ENCODE results near the gene CARF. TPM values are rescaled to one million over a fixed set of nuclear protein-coding genes. Genes with fewer than 3 reads are reported as not detected.
"Not testable (repeated sequence)": the region's sequence is repeated elsewhere in the genome, so short reads cannot be mapped to it uniquely, and the experiment has no call there.

Gene CARF
- total and polyA plus RNA-seq, 4 donors, result 11.1 to 24.9 (median 16.5) TPM

- Histone ChIP-seq H3K27ac (ENCODE audit: low read depth, low read length) (no peak overlapping the region), H3K27me3 (ENCODE audit: control insufficient read depth, insufficient read depth, low read length) (no peaks in the 10 kb centered on the region), H3K4me1 (ENCODE audit: control insufficient read depth, insufficient read depth, low read length) (no peaks in the 10 kb centered on the region), H3K36me3 (ENCODE audit: control insufficient read depth, insufficient read depth, low read length) (peaks cover 27% of the 10 kb centered on the region), H3K9me3 (ENCODE audit: control insufficient read depth, insufficient read depth, low read length) (no peaks in the 10 kb centered on the region), H3K4me3 (ENCODE audit: low read depth, low read length) (no peak overlapping the region)
- WGBS (ENCODE audit: insufficient coverage), result 92% methylated on average over 5 of the region's 5 CpGs
- DNase-seq (ENCODE audit: low read depth in 4 of 6, low spot score in 6 of 6), result no peak
Observed at GRCh38 chr2:202933139-202933510, 21.1 kb downstream of the CARF start.

GRCh38 chr2:202933958-202934357 lies 21.9 kb downstream of the CARF start:
- H3K27ac ChIP-seq (ENCODE audit: low read depth, low read length), result no peak overlapping the region
- peaks cover 24% of the 10 kb centered on the region for H3K36me3 ChIP-seq (ENCODE audit: control insufficient read depth, insufficient read depth, low read length)
- no peak overlapping the region for H3K4me3 ChIP-seq (ENCODE audit: low read depth, low read length)
- H3K27me3 ChIP-seq (ENCODE audit: control insufficient read depth, insufficient read depth, low read length), result no peaks in the 10 kb centered on the region
- H3K4me1 ChIP-seq (ENCODE audit: control insufficient read depth, insufficient read depth, low read length), result no peaks in the 10 kb centered on the region
- H3K9me3 ChIP-seq (ENCODE audit: control insufficient read depth, insufficient read depth, low read length), result no peaks in the 10 kb centered on the region
- DNase-seq (ENCODE audit: low read depth in 4 of 6, low spot score in 6 of 6), result no peak
- WGBS (ENCODE audit: insufficient coverage), result no CpG with 5 or more reads among the region's 2 CpGs

- DNase-seq (ENCODE audit: low read depth in 4 of 6, low spot score in 6 of 6), result no peak
- no peaks in the 10 kb centered on the region for H3K4me1 ChIP-seq (ENCODE audit: control insufficient read depth, insufficient read depth, low read length)
- peaks cover 24% of the 10 kb centered on the region for H3K36me3 ChIP-seq (ENCODE audit: control insufficient read depth, insufficient read depth, low read length)
- H3K27ac ChIP-seq (ENCODE audit: low read depth, low read length), result no peak overlapping the region
- no peaks in the 10 kb centered on the region for H3K9me3 ChIP-seq (ENCODE audit: control insufficient read depth, insufficient read depth, low read length)
- 100% methylated on average over 2 of the region's 2 CpGs for WGBS (ENCODE audit: insufficient coverage)
- no peaks in the 10 kb centered on the region for H3K27me3 ChIP-seq (ENCODE audit: control insufficient read depth, insufficient read depth, low read length)
- no peak overlapping the region for H3K4me3 ChIP-seq (ENCODE audit: low read depth, low read length)
Observed at GRCh38 chr2:202934456-202934855, 22.4 kb downstream of the CARF start.

- no peaks in the 10 kb centered on the region for H3K27me3 ChIP-seq (ENCODE audit: control insufficient read depth, insufficient read depth, low read length)
- DNase-seq (ENCODE audit: low read depth in 4 of 6, low spot score in 6 of 6), result no peak
- no CpG with 5 or more reads among the region's 3 CpGs for WGBS (ENCODE audit: insufficient coverage)
- no peaks in the 10 kb centered on the region for H3K4me1 ChIP-seq (ENCODE audit: control insufficient read depth, insufficient read depth, low read length)
- no peaks in the 10 kb centered on the region for H3K9me3 ChIP-seq (ENCODE audit: control insufficient read depth, insufficient read depth, low read length)
- peaks cover 21% of the 10 kb centered on the region for H3K36me3 ChIP-seq (ENCODE audit: control insufficient read depth, insufficient read depth, low read length)
- H3K27ac ChIP-seq (ENCODE audit: low read depth, low read length), result no peak overlapping the region
- no peak overlapping the region for H3K4me3 ChIP-seq (ENCODE audit: low read depth, low read length)
Observed at GRCh38 chr2:202938960-202939359, 26.9 kb downstream of the CARF start.

GRCh38 chr2:202941771-202942170 lies 29.7 kb downstream of the CARF start:
- no CpG with 5 or more reads among the region's 4 CpGs for WGBS (ENCODE audit: insufficient coverage)
- H3K4me3 ChIP-seq (ENCODE audit: low read depth, low read length), result no peak overlapping the region
- no peaks in the 10 kb centered on the region for H3K4me1 ChIP-seq (ENCODE audit: control insufficient read depth, insufficient read depth, low read length)
- no peak for DNase-seq (ENCODE audit: low read depth in 4 of 6, low spot score in 6 of 6)
- H3K27me3 ChIP-seq (ENCODE audit: control insufficient read depth, insufficient read depth, low read length), result no peaks in the 10 kb centered on the region
- no peak overlapping the region for H3K27ac ChIP-seq (ENCODE audit: low read depth, low read length)
- H3K9me3 ChIP-seq (ENCODE audit: control insufficient read depth, insufficient read depth, low read length), result peaks cover 2% of the 10 kb centered on the region
- H3K36me3 ChIP-seq (ENCODE audit: control insufficient read depth, insufficient read depth, low read length), result peaks cover 9% of the 10 kb centered on the region

GRCh38 chr2:202944408-202944807 lies 32.3 kb downstream of the CARF start:
- Histone ChIP-seq H3K4me3 (ENCODE audit: low read depth, low read length) (no peak overlapping the region), H3K27ac (ENCODE audit: low read depth, low read length) (no peak overlapping the region), H3K9me3 (ENCODE audit: control insufficient read depth, insufficient read depth, low read length) (peaks cover 7% of the 10 kb centered on the region), H3K36me3 (ENCODE audit: control insufficient read depth, insufficient read depth, low read length) (peaks cover 9% of the 10 kb centered on the region), H3K4me1 (ENCODE audit: control insufficient read depth, insufficient read depth, low read length) (no peaks in the 10 kb centered on the region), H3K27me3 (ENCODE audit: control insufficient read depth, insufficient read depth, low read length) (no peaks in the 10 kb centered on the region)
- WGBS (ENCODE audit: insufficient coverage), result no CpG with 5 or more reads among the region's 1 CpG
- DNase-seq (ENCODE audit: low read depth in 4 of 6, low spot score in 6 of 6), result no peak

- Histone ChIP-seq H3K36me3 (ENCODE audit: control insufficient read depth, insufficient read depth, low read length) (peaks cover 7% of the 10 kb centered on the region), H3K4me1 (ENCODE audit: control insufficient read depth, insufficient read depth, low read length) (no peaks in the 10 kb centered on the region), H3K9me3 (ENCODE audit: control insufficient read depth, insufficient read depth, low read length) (peaks cover 7% of the 10 kb centered on the region), H3K27ac (ENCODE audit: low read depth, low read length) (no peak overlapping the region), H3K4me3 (ENCODE audit: low read depth, low read length) (no peak overlapping the region), H3K27me3 (ENCODE audit: control insufficient read depth, insufficient read depth, low read length) (no peaks in the 10 kb centered on the region)
- no peak for DNase-seq (ENCODE audit: low read depth in 4 of 6, low spot score in 6 of 6)
- WGBS (ENCODE audit: insufficient coverage), result no CpG with 5 or more reads among the region's 3 CpGs
Observed at GRCh38 chr2:202944816-202945215, 32.7 kb downstream of the CARF start.

GRCh38 chr2:202945497-202945896 lies 33.4 kb downstream of the CARF start:
- H3K36me3 ChIP-seq (ENCODE audit: control insufficient read depth, insufficient read depth, low read length), result peaks cover 5% of the 10 kb centered on the region
- WGBS (ENCODE audit: insufficient coverage), result no CpG with 5 or more reads among the region's 2 CpGs
- H3K27ac ChIP-seq (ENCODE audit: low read depth, low read length), result no peak overlapping the region
- no peaks in the 10 kb centered on the region for H3K4me1 ChIP-seq (ENCODE audit: control insufficient read depth, insufficient read depth, low read length)
- H3K4me3 ChIP-seq (ENCODE audit: low read depth, low read length), result no peak overlapping the region
- H3K9me3 ChIP-seq (ENCODE audit: control insufficient read depth, insufficient read depth, low read length), result peaks cover 7% of the 10 kb centered on the region
- no peak for DNase-seq (ENCODE audit: low read depth in 4 of 6, low spot score in 6 of 6)
- no peaks in the 10 kb centered on the region for H3K27me3 ChIP-seq (ENCODE audit: control insufficient read depth, insufficient read depth, low read length)

GRCh38 chr2:202949333-202949732 lies 37.3 kb downstream of the CARF start:
- WGBS (ENCODE audit: insufficient coverage), result no CpG with 5 or more reads among the region's 3 CpGs
- H3K4me1 ChIP-seq (ENCODE audit: control insufficient read depth, insufficient read depth, low read length); H3K9me3 ChIP-seq (ENCODE audit: control insufficient read depth, insufficient read depth, low read length); DNase-seq (ENCODE audit: low read depth in 4 of 6, low spot score in 6 of 6); H3K27me3 ChIP-seq (ENCODE audit: control insufficient read depth, insufficient read depth, low read length); H3K27ac ChIP-seq (ENCODE audit: low read depth, low read length); H3K4me3 ChIP-seq (ENCODE audit: low read depth, low read length); H3K36me3 ChIP-seq (ENCODE audit: control insufficient read depth, insufficient read depth, low read length): not testable (repeated sequence)

GRCh38 chr2:202950592-202950991 lies 38.5 kb downstream of the CARF start:
- H3K9me3 ChIP-seq (ENCODE audit: control insufficient read depth, insufficient read depth, low read length), result peaks cover 7% of the 10 kb centered on the region
- no peak for DNase-seq (ENCODE audit: low read depth in 4 of 6, low spot score in 6 of 6)

More at GRCh38 chr2:202950592-202950991, 38.5 kb downstream of the CARF start:
- H3K27me3 ChIP-seq (ENCODE audit: control insufficient read depth, insufficient read depth, low read length), result no peaks in the 10 kb centered on the region
- no peak overlapping the region for H3K4me3 ChIP-seq (ENCODE audit: low read depth, low read length)
- no peaks in the 10 kb centered on the region for H3K4me1 ChIP-seq (ENCODE audit: control insufficient read depth, insufficient read depth, low read length)
- peaks cover 3% of the 10 kb centered on the region for H3K36me3 ChIP-seq (ENCODE audit: control insufficient read depth, insufficient read depth, low read length)
- no CpG with 5 or more reads among the region's 2 CpGs for WGBS (ENCODE audit: insufficient coverage)
- no peak overlapping the region for H3K27ac ChIP-seq (ENCODE audit: low read depth, low read length)

Data from spinal cord (tissue), 10 donors.